Astrocyte (in vitro differentiated cells and primary cell): Measurements from ENCODE around the gene KIAA0232. TPM values are rescaled to one million over a fixed set of nuclear protein-coding genes. Genes with fewer than 3 reads are reported as not detected.

Source experiments
- DNase-seq: peaks from one replicate; pipeline ENCODE4 v3.0.0-alpha.2; 2010; ENCODE audit warnings: low read depth
- FAIRE-seq: peaks from 2 replicates; lab custom pipeline; 2011; peaks lifted over from hg19 to GRCh38; lab: Jason Lieb, UNC
- H2AFZ ChIP-seq: 2 replicates; pipeline ENCODE4 v1.6.0; 2012; ENCODE audit warnings: low read depth, low read length, inconsistent platforms
- H3K27ac ChIP-seq: 2 replicates; pipeline ENCODE4 v1.5.1; 2011; ENCODE audit warnings: low read depth, low read length, inconsistent platforms
- H3K27me3 ChIP-seq: 2 replicates; pipeline ENCODE4 v1.6.0; 2011; ENCODE audit warnings: low read length, inconsistent platforms; ENCODE audit not compliant: insufficient read depth
- H3K36me3 ChIP-seq: 2 replicates; pipeline ENCODE4 v1.5.1; 2011; ENCODE audit warnings: low read length, inconsistent platforms; ENCODE audit not compliant: insufficient read depth
- H3K4me1 ChIP-seq: 2 replicates; pipeline ENCODE4 v1.5.1; 2011; ENCODE audit warnings: low read length, inconsistent platforms; ENCODE audit not compliant: insufficient read depth
- H3K4me2 ChIP-seq: 2 replicates; pipeline ENCODE4 v1.6.0; 2012; ENCODE audit warnings: low read length, inconsistent platforms
- H3K4me3 ChIP-seq: 2 replicates; pipeline ENCODE4 v1.5.1; 2011; ENCODE audit warnings: low read depth, mild to moderate bottlenecking, low read length, inconsistent platforms; ENCODE audit not compliant: insufficient read depth
- H3K79me2 ChIP-seq: 2 replicates; pipeline ENCODE4 v1.6.0; 2012; ENCODE audit warnings: mild to moderate bottlenecking, low read length, inconsistent platforms; ENCODE audit not compliant: insufficient read depth
- H3K9ac ChIP-seq: 2 replicates; pipeline ENCODE4 v1.6.0; 2012; ENCODE audit warnings: mild to moderate bottlenecking, low read length, inconsistent platforms
- H3K9me3 ChIP-seq: 2 replicates; pipeline ENCODE4 v1.5.1; 2012; ENCODE audit warnings: low read depth, mild to moderate bottlenecking, low read length, inconsistent platforms; ENCODE audit not compliant: insufficient read depth
- H4K20me1 ChIP-seq: 2 replicates; pipeline ENCODE4 v1.6.0; 2012; ENCODE audit warnings: low read length, inconsistent platforms; ENCODE audit not compliant: insufficient read depth
- H3K27ac Mint-ChIP-seq: one replicate; pipeline ENCODE4 v1.8.0; 2021; ENCODE audit warnings: mild to moderate bottlenecking, mixed read lengths; ENCODE audit not compliant: unreplicated experiment
- H3K27me3 Mint-ChIP-seq: one replicate; pipeline ENCODE4 v1.8.0; 2021; ENCODE audit warnings: low read depth, mixed read lengths; ENCODE audit not compliant: unreplicated experiment
- H3K36me3 Mint-ChIP-seq: one replicate; pipeline ENCODE4 v1.8.0; 2021; ENCODE audit warnings: low read depth, mixed read lengths; ENCODE audit not compliant: unreplicated experiment
- H3K4me1 Mint-ChIP-seq: one replicate; pipeline ENCODE4 v1.8.0; 2021; ENCODE audit warnings: low read depth, mixed read lengths; ENCODE audit not compliant: unreplicated experiment
- H3K4me3 Mint-ChIP-seq: one replicate; pipeline ENCODE4 v1.8.0; 2021; ENCODE audit warnings: mild to moderate bottlenecking, moderate library complexity, mixed read lengths; ENCODE audit not compliant: unreplicated experiment
- H3K9me3 Mint-ChIP-seq: one replicate; pipeline ENCODE4 v1.8.0; 2021; ENCODE audit warnings: mild to moderate bottlenecking, mixed read lengths; ENCODE audit not compliant: unreplicated experiment
- EZH2 ChIP-seq: IDR thresholded peaks from 2 replicates; pipeline ENCODE4 v1.6.1; 2012; ENCODE audit warnings: mild to moderate bottlenecking, low read length, inconsistent platforms; ENCODE audit not compliant: insufficient read depth
- total RNA-seq: library from RNA; stranded (reverse); gene quantifications from 2 replicates; pipeline ENCODE4 v1.2.1, GENCODE V29; 2021
- TF ChIP-seq, protein P1 (sequence below): IDR thresholded peaks from 2 replicates; pipeline ENCODE4 v1.5.1; 2011; ENCODE audit warnings: low read depth, mild to moderate bottlenecking, inconsistent platforms, low read length, moderate library complexity; ENCODE audit not compliant: insufficient read depth

Gene KIAA0232
- total RNA-seq, 1 donor from 2014 or later, result 27.6 TPM

DNA sequence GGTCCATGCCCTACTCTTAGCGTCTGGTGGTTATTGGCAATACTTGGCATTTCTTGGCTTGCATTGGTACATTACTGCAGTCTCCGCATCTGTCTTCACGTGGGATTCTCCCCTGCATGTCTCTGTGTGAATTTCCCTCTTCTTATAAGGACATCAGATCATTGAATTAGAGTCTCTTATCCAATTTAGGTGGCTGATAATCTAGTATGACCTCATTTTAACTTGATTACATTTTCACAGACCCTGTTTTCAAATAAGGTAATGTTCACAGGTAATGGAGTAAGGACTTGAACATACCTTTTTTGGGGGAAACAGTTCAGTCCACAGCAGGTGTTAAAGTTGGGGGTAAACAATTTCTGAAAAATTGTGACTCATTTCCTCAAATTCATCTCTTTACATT is 16.6 kb downstream of the KIAA0232 start:
- H3K9ac ChIP-seq, result no peak overlapping the region
- no peak for TF ChIP-seq EZH2
- TF ChIP-seq, protein P1, sequence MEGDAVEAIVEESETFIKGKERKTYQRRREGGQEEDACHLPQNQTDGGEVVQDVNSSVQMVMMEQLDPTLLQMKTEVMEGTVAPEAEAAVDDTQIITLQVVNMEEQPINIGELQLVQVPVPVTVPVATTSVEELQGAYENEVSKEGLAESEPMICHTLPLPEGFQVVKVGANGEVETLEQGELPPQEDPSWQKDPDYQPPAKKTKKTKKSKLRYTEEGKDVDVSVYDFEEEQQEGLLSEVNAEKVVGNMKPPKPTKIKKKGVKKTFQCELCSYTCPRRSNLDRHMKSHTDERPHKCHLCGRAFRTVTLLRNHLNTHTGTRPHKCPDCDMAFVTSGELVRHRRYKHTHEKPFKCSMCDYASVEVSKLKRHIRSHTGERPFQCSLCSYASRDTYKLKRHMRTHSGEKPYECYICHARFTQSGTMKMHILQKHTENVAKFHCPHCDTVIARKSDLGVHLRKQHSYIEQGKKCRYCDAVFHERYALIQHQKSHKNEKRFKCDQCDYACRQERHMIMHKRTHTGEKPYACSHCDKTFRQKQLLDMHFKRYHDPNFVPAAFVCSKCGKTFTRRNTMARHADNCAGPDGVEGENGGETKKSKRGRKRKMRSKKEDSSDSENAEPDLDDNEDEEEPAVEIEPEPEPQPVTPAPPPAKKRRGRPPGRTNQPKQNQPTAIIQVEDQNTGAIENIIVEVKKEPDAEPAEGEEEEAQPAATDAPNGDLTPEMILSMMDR, result no peak
- peaks cover 94% of the 10 kb centered on the region for H3K79me2 ChIP-seq
- H4K20me1 ChIP-seq, result peaks cover 78% of the 10 kb centered on the region
- no peaks in the 10 kb centered on the region for H3K36me3 ChIP-seq
- FAIRE-seq (no peak), DNase-seq (no peak)
- Mint-ChIP-seq H3K36me3 (peaks cover 15% of the 10 kb centered on the region), H3K9me3 (peaks cover 2% of the 10 kb centered on the region), H3K27me3 (no peaks in the 10 kb centered on the region), H3K4me1 (peaks cover 8% of the 10 kb centered on the region), H3K4me3 (peak overlapping the region; percentile 5), H3K27ac (peak overlapping the region; percentile 16)
- H3K4me2 ChIP-seq, result no peak overlapping the region
- no peak overlapping the region for H3K4me3 ChIP-seq
- no peaks in the 10 kb centered on the region for H3K9me3 ChIP-seq
- no peak overlapping the region for H2AFZ ChIP-seq
- no peaks in the 10 kb centered on the region for H3K4me1 ChIP-seq
- H3K27me3 ChIP-seq, result no peaks in the 10 kb centered on the region
- no peak overlapping the region for H3K27ac ChIP-seq

DNA sequence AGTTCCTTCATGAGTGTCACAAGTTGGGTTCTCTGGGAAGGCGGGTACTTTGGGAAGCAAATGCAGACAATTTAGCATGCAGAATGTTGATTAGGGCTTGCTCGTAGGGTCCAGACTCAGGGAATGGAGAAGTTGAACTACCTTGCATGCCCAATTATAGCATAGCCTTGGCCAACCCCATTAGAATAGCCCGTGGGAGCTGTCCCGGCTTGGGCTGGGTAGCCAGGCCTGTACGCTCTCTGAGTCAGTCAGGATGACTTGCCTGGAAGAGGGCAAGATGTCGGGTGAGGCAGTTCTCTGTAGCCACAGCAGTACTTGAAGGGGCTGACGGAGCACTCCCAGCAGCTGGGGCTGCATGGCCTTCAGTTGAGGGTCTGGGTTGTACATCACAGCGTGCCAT is 19.5 kb downstream of the KIAA0232 start:
- Mint-ChIP-seq H3K27me3 (no peaks in the 10 kb centered on the region), H3K36me3 (peaks cover 10% of the 10 kb centered on the region), H3K9me3 (no peaks in the 10 kb centered on the region), H3K4me3 (no peak overlapping the region), H3K4me1 (peaks cover 20% of the 10 kb centered on the region), H3K27ac (no peak overlapping the region)
- H3K36me3 ChIP-seq, result no peaks in the 10 kb centered on the region
- H2AFZ ChIP-seq, result no peak overlapping the region
- FAIRE-seq, result no peak
- no peak overlapping the region for H3K27ac ChIP-seq
- no peak overlapping the region for H3K9ac ChIP-seq
- no peaks in the 10 kb centered on the region for H3K9me3 ChIP-seq
- H3K4me3 ChIP-seq, result no peak overlapping the region
- TF ChIP-seq EZH2, result no peak
- TF ChIP-seq, protein P1, result no peak
- H3K79me2 ChIP-seq, result peaks cover 93% of the 10 kb centered on the region
- H3K4me1 ChIP-seq, result no peaks in the 10 kb centered on the region
- DNase-seq, result no peak
- no peak overlapping the region for H3K4me2 ChIP-seq
- peaks cover 68% of the 10 kb centered on the region for H4K20me1 ChIP-seq
- no peaks in the 10 kb centered on the region for H3K27me3 ChIP-seq

DNA sequence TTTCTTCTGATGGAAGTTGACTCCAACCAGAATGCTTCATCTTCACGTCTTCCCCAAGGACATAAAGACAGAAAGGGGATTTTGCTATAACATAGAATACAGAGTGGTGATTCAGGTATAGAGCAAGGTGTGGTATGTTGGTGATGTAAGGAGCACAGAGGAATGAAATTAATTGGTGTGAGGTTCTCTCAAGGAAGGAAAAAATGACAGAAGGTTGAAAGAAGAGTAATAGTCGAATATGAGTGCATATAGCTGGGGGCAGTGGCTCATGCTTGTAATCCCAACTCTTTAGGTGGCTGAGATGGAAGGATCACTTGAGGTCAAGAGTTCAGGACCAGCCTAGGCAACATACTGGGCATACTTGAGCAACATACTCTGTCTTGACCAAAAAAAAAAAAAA is 20.1 kb downstream of the KIAA0232 start:
- Mint-ChIP-seq H3K27ac (no peak overlapping the region), H3K4me1 (peaks cover 26% of the 10 kb centered on the region), H3K36me3 (peaks cover 10% of the 10 kb centered on the region)

More for the DNA sequence above, 20.1 kb downstream of the KIAA0232 start:
- no peak overlapping the region for H2AFZ ChIP-seq
- H3K4me3 ChIP-seq, result no peak overlapping the region
- H3K27me3 ChIP-seq, result no peaks in the 10 kb centered on the region
- peaks cover 68% of the 10 kb centered on the region for H4K20me1 ChIP-seq
- no peaks in the 10 kb centered on the region for H3K27me3 Mint-ChIP-seq
- no peak overlapping the region for H3K27ac ChIP-seq
- H3K9me3 Mint-ChIP-seq, result no peaks in the 10 kb centered on the region
- TF ChIP-seq, protein P1, result no peak
- TF ChIP-seq EZH2, result no peak
- no peak overlapping the region for H3K9ac ChIP-seq
- no peak overlapping the region for H3K4me2 ChIP-seq
- FAIRE-seq (no peak), DNase-seq (no peak)
- H3K4me3 Mint-ChIP-seq, result no peak overlapping the region
- H3K36me3 ChIP-seq, result no peaks in the 10 kb centered on the region
- H3K9me3 ChIP-seq, result no peaks in the 10 kb centered on the region
- H3K79me2 ChIP-seq, result peaks cover 89% of the 10 kb centered on the region
- peaks cover 4% of the 10 kb centered on the region for H3K4me1 ChIP-seq
